ENCODE data around the gene INTS15. TPM values are rescaled to one million over a fixed set of nuclear protein-coding genes. Genes with fewer than 3 reads are reported as not detected.

The INTS15 gene
- total and polyA plus RNA-seq, 8 donors: 12.4 to 23.0 (median 14.8) TPM

GRCh38 chr7:6651851-6652445 lies 62.1 kb downstream of the INTS15 start:
- FAIRE-seq (no peak), ATAC-seq (no peak), DNase-seq (peak in 2 of 6 donors; percentile 53 to 63)
- Histone ChIP-seq H3K27ac (no peak overlapping the region), H3K4me3 (no peak overlapping the region), H3K36me3 (peaks cover 4 to 28% (median 10%) of the 10 kb centered on the region in 3 donors), H3K4me1 (no peaks in the 10 kb centered on the region), H3K27me3 (no peaks in the 10 kb centered on the region), H3K9me3 (no peaks in the 10 kb centered on the region)
- TF ChIP-seq, protein P1, sequence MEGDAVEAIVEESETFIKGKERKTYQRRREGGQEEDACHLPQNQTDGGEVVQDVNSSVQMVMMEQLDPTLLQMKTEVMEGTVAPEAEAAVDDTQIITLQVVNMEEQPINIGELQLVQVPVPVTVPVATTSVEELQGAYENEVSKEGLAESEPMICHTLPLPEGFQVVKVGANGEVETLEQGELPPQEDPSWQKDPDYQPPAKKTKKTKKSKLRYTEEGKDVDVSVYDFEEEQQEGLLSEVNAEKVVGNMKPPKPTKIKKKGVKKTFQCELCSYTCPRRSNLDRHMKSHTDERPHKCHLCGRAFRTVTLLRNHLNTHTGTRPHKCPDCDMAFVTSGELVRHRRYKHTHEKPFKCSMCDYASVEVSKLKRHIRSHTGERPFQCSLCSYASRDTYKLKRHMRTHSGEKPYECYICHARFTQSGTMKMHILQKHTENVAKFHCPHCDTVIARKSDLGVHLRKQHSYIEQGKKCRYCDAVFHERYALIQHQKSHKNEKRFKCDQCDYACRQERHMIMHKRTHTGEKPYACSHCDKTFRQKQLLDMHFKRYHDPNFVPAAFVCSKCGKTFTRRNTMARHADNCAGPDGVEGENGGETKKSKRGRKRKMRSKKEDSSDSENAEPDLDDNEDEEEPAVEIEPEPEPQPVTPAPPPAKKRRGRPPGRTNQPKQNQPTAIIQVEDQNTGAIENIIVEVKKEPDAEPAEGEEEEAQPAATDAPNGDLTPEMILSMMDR (IDR thresholded peaks at IDR 0.05): no peak
- intact Hi-C loops (cut with DNase I): no loop called here
- 97 to 98% methylated on average over 32 of the region's 32 CpGs for WGBS, 2 donors

DNA sequence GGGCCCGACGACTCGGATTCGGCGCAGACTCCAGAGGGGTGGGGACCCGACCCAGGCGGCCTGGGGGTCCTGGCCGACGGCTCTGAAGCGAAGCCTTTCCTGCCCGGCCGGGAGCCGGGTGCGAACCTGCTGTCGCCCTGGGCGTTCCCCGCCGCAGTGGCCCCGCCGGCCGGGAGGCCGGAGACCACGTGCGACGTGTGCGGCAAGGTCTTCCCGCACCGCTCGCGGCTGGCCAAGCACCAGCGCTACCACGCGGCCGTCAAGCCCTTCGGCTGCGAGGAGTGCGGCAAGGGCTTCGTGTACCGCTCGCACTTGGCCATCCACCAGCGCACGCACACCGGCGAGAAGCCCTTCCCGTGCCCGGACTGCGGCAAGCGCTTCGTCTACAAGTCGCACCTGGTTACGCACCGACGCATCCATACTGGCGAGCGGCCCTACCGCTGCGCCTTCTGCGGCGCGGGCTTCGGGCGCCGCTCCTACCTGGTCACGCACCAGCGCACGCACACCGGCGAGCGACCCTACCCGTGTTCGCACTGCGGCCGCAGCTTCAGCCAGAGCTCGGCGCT lies 62.7 kb downstream of the INTS15 start:
- TF ChIP-seq, protein P1 (IDR thresholded peaks at IDR 0.05): no peak
- intact Hi-C loops (cut with DNase I): no loop called here

DNA sequence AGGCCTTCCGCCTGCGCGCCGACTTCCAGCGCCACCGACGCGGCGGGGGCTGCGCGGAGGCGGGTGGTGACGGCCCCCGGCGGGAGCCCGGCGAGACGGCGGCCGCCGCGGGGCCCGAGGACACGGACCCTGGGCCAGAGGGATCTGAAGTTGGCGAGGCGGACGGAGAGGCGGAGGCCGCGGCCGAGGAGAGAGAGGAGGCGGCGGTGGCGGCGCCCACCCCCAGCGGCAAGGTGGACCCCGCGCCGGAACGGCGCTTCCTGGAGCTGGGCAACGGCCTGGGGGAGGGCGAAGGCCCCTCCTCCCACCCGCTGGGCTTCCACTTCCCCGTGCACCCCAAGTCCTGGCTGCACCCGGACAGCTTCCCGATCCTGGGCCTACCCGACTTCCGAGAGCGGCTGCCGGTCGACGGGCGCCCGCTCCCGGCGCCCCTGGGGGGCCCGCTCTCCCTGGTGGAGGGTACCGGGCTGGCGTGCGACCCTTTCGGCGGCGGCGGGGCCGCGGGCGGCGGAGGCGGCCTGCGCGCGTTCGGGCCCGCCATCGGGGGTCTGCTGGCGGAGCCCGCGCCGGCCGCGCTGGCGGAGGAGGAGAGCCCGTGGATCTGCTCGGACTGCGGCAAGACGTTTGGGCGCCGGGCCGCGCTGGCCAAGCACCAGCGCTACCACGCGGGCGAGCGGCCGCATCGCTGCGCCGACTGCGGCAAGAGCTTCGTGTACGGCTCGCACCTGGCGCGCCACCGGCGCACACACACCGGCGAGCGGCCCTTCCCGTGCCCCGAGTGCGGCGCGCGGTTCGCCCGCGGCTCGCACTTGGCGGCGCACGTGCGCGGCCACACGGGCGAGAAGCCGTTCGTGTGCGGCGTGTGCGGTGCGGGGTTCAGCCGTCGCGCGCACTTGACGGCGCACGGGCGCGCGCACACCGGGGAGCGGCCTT lies 63.5 kb downstream of the INTS15 start:
- DNase-seq: peak in 1 of 6 donors; percentile 53
- TF ChIP-seq, protein P1 (IDR thresholded peaks at IDR 0.05): no peak
- Histone ChIP-seq H3K9me3 (no peaks in the 10 kb centered on the region), H3K36me3 (peaks cover 4 to 28% (median 10%) of the 10 kb centered on the region in 3 donors), H3K27ac (no peak overlapping the region), H3K27me3 (no peaks in the 10 kb centered on the region), H3K4me3 (no peak overlapping the region), H3K4me1 (no peaks in the 10 kb centered on the region)
- intact Hi-C loops (cut with DNase I): no loop called here
- WGBS, 2 donors: 96 to 97% methylated on average over 113 to 146 of the region's 146 CpGs
- ATAC-seq: no peak
- no peak for FAIRE-seq

More for the DNA sequence above, 62.7 kb downstream of the INTS15 start:
- DNase-seq: peak in 2 of 6 donors; percentile 50 to 67
- ATAC-seq: no peak
- no peak for FAIRE-seq
- Histone ChIP-seq H3K9me3 (no peaks in the 10 kb centered on the region), H3K36me3 (peaks cover 4 to 28% (median 10%) of the 10 kb centered on the region in 3 donors), H3K4me3 (no peak overlapping the region), H3K27me3 (no peaks in the 10 kb centered on the region), H3K27ac (no peak overlapping the region), H3K4me1 (no peaks in the 10 kb centered on the region)
- WGBS, 2 donors: 97 to 99% methylated on average over 74 to 75 of the region's 75 CpGs

- peak in 1 of 6 donors; percentile 49 for DNase-seq
- H3K27ac ChIP-seq: no peak overlapping the region
- 95 to 96% methylated on average over 76 to 94 of the region's 94 CpGs for WGBS, 2 donors
- H3K9me3 ChIP-seq: no peaks in the 10 kb centered on the region
- H3K36me3 ChIP-seq: peaks cover 4 to 28% (median 10%) of the 10 kb centered on the region in 3 donors
- FAIRE-seq: no peak
- no peak for ATAC-seq
- no peaks in the 10 kb centered on the region for H3K27me3 ChIP-seq
- intact Hi-C loops (cut with DNase I): no loop called here
- H3K4me3 ChIP-seq: no peak overlapping the region
- TF ChIP-seq, protein P1 (IDR thresholded peaks at IDR 0.05): no peak
- H3K4me1 ChIP-seq: no peaks in the 10 kb centered on the region
These were observed 64.5 kb downstream of the INTS15 start for GRCh38 chr7:6654113-6654841.

Data from pancreas (tissue), 10 donors.